Measurements from ENCODE around the gene ZFAND3.
A peak's percentile ranks its signal among the peaks of the same experiment; 100 is the strongest.

Gene ZFAND3, protein sequence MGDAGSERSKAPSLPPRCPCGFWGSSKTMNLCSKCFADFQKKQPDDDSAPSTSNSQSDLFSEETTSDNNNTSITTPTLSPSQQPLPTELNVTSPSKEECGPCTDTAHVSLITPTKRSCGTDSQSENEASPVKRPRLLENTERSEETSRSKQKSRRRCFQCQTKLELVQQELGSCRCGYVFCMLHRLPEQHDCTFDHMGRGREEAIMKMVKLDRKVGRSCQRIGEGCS

DNA sequence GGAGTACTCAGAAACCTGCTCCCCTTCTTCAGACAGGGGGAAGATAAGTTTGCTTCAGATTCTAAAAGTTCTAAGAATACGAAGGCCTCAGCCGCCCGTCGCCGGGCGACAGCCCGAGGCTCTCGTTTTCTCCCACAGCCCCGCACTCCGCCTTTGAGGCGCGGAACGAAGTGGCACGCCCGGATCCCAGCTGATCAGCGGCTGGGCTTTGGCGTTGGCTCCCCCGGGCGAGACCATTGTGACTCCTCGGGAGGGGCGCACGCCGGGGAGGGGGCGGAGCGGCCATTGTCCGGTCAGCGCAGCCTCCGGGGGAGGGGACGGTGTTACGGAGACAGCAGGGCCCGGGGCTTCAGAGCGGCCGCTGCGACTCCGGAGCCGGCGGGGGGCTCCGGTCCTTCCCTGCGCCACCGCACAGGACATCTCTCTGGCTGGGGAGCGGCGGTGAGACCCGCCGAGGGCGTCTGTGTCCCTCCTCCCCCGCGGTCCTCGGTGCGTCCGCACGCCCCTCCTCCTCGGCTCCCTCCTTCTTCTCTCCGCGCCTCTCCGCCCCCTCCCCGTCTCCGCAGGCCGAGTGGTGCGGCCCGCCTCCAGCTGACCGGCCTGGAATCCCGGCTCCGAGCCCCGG is at the start of gene ZFAND3:
ZFAND3 (plus strand) TSS at position 551 of the 625 bp plus-strand sequence. CDS start 219 bp downstream, outside the sequence.
- DNase-seq (ENCODE audit: low read depth), result peak; percentile 86

DNA sequence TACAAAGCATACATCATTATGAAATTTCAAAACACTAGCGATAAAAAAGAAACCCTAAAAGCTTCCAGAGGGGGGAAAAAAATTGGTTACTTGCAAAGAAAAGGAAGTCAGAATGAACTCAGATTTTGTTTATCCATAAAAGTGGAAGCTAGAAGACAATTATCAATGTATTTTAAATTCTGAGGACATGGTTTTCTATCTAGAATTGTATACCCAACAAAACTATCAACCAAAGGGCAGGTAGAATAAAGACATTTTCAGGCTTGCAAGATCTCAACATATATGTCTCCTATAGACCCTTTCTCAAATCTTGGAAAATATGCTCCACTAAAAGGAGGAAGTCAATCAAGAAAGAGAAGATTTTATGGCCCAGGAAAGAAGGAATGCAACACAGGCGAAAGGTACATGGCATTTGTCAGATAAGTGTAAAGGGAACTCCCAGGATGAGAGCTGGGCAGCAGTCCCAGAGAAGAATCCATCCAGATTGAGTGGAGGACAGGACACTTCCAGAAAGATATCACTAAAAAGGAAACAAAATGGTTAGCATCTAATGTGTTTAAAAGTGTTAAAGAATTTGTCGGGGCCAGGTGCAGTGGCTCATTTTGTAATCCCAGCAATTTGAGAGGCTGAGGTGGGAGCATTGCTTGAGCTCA is 45.4 kb upstream of the ZFAND3 start:
- no peak for DNase-seq (ENCODE audit: low read depth)

DNA sequence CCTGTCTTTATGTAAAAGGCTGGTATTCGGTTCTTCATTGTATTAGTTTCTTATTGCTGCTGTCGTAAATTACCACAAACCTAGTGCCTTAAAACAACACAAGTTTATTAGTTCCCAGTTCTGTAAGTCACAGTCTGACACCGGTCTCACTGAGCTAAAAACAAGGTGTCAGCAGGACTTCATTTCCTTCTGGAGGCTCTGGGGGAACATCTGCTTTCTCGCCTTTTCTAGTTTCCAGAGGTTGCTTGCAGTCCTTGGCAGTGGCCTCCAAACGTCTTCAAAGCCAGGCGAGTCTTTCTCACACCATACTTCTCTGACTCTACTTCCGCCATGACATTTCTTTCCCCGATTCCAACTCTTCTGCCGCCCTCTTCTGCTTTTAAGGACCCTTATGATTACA is 43.0 kb upstream of the ZFAND3 start:
- no peak for DNase-seq (ENCODE audit: low read depth)

DNA sequence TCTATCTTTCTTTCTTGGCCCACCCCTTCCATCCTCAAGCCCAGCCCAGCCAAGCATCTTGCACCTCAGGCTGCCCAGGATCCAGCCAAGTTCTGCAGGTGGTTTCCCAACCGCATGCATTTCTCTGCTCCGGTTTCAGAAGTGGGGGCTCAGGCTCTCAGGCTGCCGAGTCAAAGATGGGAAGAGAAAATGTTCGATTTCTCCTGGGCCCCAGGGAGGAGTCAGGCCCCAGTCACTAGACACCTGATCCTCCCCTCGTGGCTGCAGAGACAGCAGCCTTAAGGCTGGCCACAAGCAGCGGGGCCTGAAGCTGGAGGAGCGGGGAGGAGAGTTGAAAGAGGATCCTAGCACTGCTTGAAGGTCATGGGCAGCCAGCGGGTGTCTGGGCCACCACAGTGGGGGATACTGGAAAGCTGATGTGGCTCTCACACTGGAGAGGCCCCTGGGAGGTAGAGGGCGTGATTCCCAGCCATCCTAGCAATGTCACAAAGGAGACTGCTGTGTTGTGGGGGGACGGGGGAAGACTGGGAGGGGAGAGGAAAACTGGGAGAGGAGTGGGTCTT is 42.2 kb upstream of the ZFAND3 start:
- DNase-seq (ENCODE audit: low read depth), result no peak

DNA sequence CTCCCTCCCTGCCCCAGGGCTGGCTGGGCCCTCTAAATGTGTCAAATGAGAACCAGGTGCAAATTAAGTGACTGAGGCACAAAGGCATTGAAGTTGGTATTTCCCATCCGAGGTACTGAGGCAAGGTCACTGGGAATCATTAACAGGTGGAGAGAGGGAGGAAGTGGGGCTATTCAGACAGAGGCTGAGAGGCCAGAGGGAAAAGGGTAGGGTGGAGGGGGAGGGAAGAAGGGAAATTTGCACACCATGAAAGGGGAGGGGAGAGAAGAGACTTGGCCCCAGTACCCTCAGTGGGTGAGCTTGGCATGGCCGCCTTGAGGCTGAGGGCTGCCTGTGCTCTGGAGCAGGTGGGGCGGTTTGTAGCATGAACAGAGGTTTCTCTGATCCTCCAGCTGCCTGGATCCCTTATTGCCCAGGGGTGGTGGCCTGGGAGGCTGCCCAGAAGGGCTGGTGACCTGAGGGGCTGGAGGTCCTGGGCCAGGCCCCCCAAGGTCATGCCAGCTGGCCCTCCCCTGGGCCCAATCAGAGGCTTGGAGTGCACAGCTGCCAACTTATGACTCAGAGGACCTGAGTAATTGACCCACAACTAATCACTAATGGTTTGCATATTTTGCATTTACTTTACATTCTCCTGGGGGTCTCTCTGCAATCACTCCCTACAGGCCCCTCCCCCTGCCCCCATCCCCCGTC is 40.3 kb upstream of the ZFAND3 start:
- DNase-seq (ENCODE audit: low read depth), result no peak

DNA sequence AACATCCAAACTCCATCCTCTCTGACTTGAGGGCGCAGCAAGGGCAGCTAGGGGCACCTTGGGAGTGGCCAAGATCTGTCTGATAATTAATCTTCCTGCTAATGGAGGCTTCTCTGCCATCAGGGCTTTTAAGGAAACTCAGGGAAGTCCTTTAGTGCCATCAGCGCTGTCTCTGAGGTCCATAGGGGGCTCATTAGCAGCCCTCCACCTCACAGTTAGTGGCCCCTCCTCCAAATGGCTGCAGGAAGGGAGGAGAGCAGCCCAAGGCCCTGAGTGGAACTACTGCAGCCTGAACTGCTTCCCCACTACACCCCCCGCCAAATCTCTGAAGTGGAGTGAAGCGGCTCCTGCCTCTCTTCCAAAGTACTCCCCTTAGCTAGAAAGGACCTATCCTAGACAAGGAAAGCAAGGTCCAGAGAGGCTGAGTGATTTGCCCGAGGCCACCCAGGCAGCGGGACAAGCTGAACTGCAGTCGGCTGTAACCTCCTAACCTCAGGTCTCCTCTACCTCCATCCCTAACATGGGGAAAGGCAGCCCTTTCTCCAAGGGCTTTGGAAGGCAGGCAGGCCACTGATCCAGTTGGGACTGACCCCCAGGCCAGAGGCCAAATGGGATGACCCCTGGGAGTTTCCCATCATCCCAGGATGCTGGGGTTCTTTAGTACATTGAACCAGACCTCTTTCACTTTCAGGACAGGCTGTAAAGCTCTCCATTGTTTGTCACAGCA is 39.5 kb upstream of the ZFAND3 start:
- DNase-seq (ENCODE audit: low read depth), result no peak

DNA sequence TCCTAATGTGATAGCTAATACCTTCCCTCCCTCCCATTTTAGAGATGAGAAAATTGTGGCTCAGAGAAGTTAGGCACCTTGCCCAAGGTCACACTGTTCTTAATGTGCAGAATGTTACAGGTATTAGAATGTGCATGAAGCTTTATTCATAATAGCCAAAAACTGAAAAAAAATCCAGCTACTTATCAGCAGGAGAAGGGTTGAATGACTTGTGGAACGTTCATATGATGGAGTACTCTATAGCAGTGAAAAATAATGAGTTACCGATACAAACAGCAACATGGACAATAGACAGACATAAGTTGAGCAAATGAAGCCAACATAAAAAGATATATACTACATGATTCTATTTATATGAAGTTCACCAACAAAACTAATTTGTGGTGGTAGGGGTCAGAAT is 37.7 kb upstream of the ZFAND3 start:
- no peak for DNase-seq (ENCODE audit: low read depth)

DNA sequence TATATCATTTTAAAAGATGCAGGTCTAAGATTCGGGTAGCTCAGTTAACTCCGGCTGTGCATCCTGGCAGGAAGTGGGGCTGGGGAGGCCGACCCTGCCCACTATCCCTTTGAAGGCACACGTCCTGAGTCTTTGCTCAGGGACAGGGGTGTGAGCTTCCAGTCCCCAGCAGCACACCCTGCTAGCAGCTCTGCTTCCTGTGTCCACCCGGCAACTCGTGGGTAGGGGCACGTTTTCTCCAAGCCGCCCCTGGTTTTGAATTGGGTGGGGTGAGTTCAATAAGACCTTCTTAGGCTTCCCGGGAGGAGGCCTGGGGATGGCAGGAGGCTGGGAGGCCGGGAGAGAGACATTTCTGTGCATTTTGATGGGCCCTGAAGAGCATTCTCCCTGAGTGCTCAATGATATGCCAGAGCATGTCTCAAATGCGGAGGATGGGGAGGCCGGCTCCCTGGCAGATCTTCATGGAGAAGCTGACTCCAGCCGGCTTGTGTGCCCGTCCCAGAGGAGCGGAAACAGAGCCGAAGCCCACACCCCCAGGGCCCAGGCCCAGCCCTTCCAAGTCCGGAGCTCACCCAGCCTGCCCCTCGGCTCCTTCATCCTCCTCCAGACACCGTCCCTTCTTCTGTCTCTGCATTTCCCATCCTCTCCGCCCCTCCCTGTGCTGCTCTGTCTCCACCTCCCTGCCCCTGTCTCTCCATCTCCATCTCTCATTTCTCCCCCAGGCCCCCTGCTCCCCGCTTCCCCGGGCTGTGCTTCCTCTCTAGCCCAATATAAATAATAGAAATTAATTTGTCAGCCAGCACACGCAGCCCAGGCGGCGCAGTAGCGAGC is 36.3 kb upstream of the ZFAND3 start:
- DNase-seq (ENCODE audit: low read depth), result no peak

DNA sequence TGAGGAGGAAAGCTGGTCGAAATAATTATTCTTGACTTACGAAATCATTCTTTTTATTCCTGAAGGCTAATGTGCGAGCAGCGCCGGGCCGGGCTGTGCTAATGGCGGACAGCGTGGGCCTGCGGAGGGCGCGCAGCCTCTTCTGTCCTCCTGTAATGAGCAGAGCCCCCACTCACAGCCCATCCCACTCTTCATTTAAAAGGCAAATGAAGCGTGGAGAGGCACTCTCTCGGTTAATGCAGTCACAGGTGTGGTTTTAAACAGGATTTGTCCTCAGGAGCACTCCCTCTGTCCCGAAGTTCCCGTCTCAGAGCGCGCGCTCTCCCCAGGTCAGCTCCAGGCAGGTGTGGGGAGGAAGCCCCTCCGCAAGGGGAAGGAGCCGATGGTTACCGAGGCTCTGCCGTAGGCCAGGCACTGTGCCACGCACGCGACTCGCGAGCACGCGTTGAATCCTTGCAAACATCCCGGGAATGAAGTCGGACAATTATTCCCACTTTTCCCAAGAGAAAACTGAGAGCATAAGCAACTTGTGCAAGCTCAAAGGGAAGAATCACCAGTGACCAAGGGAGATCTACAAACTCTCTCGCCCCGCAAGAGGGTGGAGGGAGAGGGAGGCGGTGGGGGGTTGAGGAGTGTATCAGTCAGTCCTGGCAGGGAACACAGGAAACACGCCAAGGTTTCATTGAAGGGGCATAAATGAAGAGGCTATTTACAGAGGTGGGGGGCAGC is 35.5 kb upstream of the ZFAND3 start:
- DNase-seq (ENCODE audit: low read depth), result no peak

DNA sequence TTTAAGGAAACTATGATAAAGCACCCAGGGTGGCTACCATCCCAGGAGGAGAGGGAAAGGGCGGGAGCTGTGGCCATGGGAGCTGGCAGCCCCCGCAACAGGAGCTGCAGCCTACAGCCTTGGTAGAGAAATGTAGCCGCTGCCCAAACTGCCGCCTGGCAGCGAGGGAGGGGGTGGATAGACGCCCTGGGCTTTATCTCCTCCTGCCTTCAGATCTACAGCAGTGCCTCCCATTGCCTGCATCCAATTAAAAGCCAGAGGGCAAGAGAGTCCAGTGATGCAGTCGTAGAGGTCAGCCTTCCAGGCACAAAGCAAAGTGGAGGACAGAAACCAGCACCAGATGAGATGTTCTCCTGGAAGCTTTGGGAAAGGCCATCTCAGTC is 35.0 kb upstream of the ZFAND3 start:
- DNase-seq (ENCODE audit: low read depth), result no peak

DNA sequence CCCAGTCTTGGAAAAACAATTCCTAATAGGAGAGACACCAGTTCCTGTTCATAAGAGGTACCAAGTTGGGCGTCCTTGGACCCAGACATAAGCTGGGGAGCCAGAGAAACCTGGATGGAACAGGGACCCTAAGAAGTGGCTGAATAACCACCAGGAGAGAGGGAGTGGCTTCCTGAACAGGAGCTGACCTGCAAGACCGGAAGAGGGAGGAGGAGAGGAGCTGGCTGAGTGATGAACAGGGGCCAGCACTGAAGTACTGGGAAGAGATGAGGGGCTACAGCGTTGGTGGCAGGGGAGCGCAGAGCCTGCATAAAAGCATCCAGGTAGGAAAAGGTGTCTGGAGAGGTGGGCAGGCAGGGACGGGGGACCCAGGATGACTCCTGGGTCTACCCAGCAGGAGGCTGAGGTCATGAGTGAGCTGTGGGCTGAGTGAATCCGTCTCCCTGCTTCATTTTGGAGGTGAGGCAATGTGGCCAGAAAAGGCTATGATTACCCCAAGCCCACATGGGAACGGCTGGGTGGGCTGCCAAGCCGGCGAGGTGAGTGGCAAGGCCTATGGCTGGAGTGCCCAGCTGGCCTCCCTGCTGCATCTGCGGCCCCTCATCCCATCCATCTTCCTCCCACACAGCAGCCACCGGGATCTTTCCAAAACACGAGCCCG is 34.4 kb upstream of the ZFAND3 start:
- no peak for DNase-seq (ENCODE audit: low read depth)

DNA sequence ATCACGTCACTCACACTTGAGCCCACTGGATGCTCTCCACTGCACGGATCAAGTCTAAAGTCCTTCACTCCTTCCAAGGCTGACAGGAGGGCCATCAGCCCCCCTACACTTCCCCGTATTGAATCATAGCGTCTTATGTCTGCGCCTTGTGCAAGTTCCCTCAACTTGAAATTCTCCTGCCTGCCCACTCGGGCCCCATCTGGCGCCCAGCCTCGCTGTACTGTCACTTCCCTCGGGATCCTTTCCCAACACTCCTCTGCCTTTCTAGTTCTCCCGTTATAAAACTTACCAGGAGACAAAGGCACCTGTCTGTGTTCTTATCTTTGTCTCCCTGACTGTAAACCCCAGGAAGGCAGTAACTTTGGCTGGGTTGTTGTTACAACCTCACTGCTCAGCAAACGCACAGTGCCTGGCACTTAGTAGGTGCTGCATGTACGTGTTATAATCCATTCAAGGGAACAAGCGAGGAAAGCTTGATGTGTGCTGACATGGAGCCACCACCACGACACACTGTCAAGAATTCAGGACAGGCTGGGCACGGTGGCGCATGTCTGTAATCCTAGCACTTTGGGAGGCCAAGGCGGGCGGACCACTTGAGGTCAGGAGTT is 33.8 kb upstream of the ZFAND3 start:
- no peak for DNase-seq (ENCODE audit: low read depth)

DNA sequence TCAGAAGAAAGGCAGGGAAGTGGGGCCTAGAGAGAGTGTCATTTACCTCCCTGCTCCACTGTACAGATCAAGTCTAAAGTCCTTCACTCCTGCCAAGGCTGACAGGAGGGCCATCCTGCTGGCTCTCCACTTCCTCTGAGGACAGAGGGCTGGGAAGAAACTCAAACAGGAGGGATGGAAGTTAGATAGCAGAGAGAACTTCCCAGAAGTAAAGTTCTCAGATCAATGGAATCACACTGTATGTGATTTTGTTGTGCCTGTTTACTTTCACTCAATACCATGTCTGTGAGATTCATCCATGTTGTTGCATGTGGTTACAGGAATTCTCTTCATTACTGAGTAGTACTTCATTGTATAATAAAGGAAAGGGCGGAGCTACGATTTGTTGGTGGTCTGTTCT is 32.3 kb upstream of the ZFAND3 start:
- no peak for DNase-seq (ENCODE audit: low read depth)

DNA sequence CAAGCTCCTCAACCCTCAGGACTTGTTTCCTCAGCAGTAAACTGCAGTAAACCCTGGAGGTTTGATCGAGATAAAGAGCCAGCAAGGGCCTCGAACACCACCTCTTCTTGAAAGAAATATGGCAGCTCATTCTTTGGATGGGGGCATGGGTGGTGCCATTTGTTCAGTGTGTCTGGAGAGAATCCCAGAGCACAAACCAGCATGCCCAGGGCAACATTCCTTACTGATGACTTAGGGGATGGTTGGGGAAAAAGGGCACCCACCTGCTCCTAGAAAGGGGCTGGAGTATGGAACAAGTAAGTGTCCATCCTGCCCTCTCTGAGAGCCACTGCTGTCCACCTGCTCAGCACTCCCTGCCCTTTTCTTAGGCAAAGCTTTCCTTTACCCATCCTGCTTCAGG is 31.3 kb upstream of the ZFAND3 start:
- no peak for DNase-seq (ENCODE audit: low read depth)

DNA sequence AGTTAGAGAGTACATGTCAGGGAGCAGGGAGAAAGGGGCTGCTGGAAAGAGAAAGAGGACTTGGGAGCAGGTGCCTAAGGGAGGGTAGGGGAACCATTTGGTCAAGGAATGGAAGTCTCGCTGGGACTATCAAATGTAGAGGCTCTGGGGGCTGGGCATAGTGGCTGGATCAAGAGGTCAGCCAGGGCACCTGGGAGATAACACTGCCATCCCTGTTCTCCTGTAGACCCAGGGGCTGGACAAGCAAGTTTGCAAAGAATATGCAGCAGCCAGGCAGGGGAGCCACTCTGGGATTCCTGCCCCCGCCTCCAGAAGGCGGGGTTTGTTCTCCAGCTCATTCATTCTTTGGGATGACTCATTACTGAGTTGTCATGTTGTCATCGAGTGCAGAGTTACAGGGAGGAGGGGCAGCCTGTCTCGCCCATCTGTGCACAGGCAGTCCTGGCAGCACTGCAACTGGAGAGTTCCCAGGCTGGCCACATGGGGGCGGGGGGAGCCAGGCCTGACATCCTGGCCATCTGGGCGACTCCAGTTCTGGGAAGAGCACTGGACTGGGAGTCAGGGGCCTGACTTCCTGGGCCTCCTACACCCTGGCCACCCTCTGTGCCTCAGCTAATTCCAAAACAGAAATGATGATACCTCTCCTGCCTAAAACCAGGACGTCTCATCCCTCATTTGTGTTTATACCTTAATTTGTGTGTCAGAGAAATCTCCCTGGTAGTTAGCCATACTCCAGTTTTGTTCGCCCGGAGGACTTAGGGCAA is 28.2 kb upstream of the ZFAND3 start:
- DNase-seq (ENCODE audit: low read depth), result peak; percentile 67

DNA sequence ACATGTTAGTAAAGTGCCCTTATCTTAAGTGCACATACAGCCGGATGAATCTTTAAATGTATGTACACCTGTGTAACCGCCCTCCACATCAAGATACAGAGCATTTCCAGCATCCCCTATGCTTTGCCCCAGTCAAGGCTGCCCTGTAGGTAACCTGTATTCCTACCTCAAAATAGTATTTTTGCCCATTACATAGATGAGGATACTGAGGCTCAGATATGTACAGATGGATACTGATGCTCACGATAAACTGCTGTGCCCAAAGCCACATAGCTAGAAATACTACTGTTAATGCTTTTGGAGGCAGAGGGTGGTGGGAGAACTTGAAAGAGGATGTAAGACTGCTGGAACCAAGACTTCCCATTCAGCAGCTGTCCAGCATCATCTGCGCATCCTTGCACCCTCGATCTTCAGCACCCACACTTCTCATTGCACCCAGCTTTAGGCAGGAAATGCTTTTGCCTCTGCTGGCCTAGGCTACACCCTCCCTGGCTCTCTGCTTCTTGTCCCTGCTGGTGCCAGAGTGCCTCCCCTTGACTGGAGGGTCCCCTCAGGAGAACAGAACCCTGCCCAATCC is 27.0 kb upstream of the ZFAND3 start:
- DNase-seq (ENCODE audit: low read depth), result no peak

DNA sequence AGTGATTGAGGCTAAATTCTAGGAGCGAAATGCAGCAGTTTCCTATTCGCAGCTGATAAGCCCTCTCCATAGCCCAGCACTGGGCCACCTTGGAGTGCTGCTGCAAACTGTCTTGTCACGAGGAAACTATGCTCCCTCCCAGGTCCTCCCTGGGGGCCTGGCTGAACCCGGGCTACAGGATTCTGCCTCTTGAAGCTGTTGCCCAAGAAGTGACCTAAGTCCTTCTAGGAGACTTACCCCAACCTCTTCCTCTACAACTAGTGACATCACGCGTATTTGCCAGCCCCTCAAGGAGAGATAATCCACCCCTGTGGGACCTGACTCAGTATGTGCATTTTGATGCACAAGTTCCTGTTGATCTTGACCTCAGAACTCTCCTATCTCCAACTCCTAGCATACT is 26.5 kb upstream of the ZFAND3 start:
- DNase-seq (ENCODE audit: low read depth), result no peak

DNA sequence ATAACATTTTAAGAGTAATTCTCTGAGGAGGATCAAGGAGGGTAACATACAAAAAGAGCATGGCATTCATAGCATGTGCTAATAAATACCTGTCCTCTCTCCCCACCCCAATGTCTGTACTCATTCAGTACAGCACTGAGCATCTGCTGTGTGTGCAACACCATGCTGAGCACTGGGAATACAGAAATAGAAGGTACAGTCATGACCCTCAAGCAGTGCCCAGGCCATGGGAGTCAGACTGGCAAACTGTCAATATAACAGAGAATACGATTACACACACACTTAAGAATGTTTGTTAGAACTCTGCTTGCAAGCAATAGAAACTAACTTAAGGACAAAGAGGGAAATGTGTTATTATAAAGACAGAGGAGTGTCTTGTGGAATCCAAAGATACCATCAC is 24.7 kb upstream of the ZFAND3 start:
- DNase-seq (ENCODE audit: low read depth), result no peak

Data from activated T-helper 1 cell treated with Interleukin-2 at 50 U/mL for 16 hours (primary cell).